Fibroblast of villous mesenchyme (primary cell): Measurements from ENCODE around the gene NOS3. TPM values are rescaled to one million over a fixed set of nuclear protein-coding genes. Genes with fewer than 3 reads are reported as not detected.

Experiments
- DNase-seq: peaks from one replicate; pipeline ENCODE4 v3.0.0-alpha.2; 2010; ENCODE audit warnings: low read depth
- H3K4me3 ChIP-seq: 2 replicates; pipeline ENCODE4 v1.5.1; 2011; ENCODE audit warnings: low read depth, mild to moderate bottlenecking, low read length
- total RNA-seq: library from RNA; depleted of rRNA; stranded (reverse); fragments of >200 nt; gene quantifications from 2 replicates; pipeline ENCODE4 v1.2.3, GENCODE V29; 2012
- TF ChIP-seq, protein P1 (sequence below): IDR thresholded peaks from 2 replicates; pipeline ENCODE4 v1.5.1; 2012; ENCODE audit warnings: low read depth, mild to moderate bottlenecking, low read length; ENCODE audit not compliant: insufficient read depth

Gene NOS3
- total RNA-seq, 1 donor = 1.3 TPM

DNA sequence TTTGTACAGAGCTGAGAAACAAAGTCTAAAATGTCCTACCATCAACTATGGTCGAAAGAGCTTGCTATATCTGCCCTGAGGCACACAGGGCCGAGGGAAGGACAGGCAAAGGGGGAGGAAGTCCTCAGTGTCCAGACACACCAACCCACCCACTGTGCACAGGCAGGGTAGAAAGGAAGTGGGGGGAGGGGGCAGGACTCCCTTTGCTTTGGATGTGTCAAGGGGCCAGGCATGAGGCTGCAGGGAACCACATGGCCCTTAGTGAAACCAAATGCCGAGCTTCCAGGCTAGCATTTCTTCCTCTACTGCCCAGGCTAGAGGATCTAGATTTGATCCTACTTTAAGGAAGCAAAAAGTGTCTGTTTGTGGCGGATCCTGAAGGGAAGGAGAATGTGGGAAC, 41.3 kb upstream of the NOS3 start:
- no peak for DNase-seq
- no peak overlapping the region for H3K4me3 ChIP-seq
- TF ChIP-seq, protein P1, sequence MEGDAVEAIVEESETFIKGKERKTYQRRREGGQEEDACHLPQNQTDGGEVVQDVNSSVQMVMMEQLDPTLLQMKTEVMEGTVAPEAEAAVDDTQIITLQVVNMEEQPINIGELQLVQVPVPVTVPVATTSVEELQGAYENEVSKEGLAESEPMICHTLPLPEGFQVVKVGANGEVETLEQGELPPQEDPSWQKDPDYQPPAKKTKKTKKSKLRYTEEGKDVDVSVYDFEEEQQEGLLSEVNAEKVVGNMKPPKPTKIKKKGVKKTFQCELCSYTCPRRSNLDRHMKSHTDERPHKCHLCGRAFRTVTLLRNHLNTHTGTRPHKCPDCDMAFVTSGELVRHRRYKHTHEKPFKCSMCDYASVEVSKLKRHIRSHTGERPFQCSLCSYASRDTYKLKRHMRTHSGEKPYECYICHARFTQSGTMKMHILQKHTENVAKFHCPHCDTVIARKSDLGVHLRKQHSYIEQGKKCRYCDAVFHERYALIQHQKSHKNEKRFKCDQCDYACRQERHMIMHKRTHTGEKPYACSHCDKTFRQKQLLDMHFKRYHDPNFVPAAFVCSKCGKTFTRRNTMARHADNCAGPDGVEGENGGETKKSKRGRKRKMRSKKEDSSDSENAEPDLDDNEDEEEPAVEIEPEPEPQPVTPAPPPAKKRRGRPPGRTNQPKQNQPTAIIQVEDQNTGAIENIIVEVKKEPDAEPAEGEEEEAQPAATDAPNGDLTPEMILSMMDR = no peak

GRCh38 chr7:150949971-150950491, 40.8 kb upstream of the NOS3 start:
- DNase-seq = no peak
- no peak overlapping the region for H3K4me3 ChIP-seq
- TF ChIP-seq, protein P1 = no peak

DNA sequence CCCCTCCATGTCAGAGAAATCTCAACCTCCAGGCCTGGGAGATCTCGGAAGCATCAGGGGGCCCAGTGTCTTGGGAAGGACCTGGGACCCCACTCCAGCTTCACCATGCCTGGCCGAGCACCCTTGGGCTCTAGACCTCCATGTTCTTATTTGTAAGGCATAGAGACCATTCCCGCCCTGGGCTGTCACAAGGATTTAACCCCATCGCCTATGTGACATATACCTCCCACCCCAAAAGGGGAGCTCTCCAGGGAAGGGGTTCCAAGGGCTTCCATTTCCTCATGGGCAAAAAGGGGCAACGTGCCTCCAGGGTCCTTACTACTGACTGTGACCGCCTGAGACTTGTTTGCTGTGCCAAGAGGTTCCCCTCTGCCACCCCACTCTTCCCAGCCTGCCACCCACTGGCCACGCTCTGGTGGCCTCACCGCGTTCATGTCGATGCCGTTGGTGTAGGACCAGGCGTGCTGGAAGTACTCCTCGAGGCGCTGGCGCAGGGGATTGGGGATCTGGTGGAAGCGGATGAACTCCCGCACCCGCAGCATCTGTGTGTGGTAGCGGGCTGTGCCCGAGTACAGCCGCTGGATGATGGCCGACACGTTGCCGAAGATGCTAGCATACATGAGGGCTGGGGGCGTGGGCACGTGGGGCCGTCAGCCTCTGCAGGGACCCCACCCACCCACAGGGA, 40.2 kb upstream of the NOS3 start:
- no peak overlapping the region for H3K4me3 ChIP-seq
- DNase-seq = no peak
- TF ChIP-seq, protein P1 = no peak

GRCh38 chr7:150951181-150951520, 39.7 kb upstream of the NOS3 start:
- H3K4me3 ChIP-seq = no peak overlapping the region
- DNase-seq = no peak
- TF ChIP-seq, protein P1 = no peak

- no peak for DNase-seq
- TF ChIP-seq, protein P1 = no peak
- no peak overlapping the region for H3K4me3 ChIP-seq
Observed at GRCh38 chr7:150951521-150951920, 39.3 kb upstream of the NOS3 start.

- no peak for DNase-seq
- TF ChIP-seq, protein P1 = no peak
- H3K4me3 ChIP-seq = no peak overlapping the region
Observed at GRCh38 chr7:150952331-150953050, 38.3 kb upstream of the NOS3 start.
